ENCODE measurements around the gene MEGF6.
A peak's percentile ranks its signal among the peaks of the same experiment; 100 is the strongest.

Gene MEGF6

DNA sequence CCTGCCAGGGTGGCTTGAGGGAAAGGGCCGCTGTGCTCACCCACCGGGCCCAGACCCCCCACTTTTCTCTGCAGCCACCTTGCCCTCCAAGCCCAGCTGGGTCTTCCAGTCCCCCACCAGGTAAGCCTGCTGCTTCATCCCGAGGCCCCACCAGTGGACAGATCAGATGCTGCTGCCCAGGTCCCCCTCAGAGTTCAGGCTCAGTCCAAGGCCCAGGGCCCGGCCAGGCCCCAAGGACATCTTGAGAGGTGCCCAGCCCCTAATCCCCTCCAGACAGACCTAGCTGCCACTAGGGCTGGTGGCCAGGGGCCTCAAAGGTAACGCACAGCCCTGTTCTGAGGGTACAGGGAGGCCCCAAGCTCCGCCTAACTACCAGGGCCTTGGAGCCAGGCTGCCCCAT is 58.6 kb downstream of the MEGF6 start:
- TF ChIP-seq ZC3H10 (CRISPR knock-in tag; IDR thresholded peaks at IDR 0.05) (no peak), CSDC2 (CRISPR knock-in tag; IDR thresholded peaks at IDR 0.05) (no peak), PPARA (CRISPR knock-in tag; IDR thresholded peaks at IDR 0.05; ENCODE audit: borderline replicate concordance) (no peak), GLIS3 (CRISPR knock-in tag; IDR thresholded peaks at IDR 0.05) (no peak), OSR1 (CRISPR knock-in tag; IDR thresholded peaks at IDR 0.05) (no peak), TCF4 (CRISPR knock-in tag; IDR thresholded peaks at IDR 0.05; ENCODE audit: borderline replicate concordance) (no peak), SNAI2 (CRISPR knock-in tag; IDR thresholded peaks at IDR 0.05) (no peak), ZFP30 (CRISPR knock-in tag; IDR thresholded peaks at IDR 0.05) (no peak), ZNF565 (CRISPR knock-in tag; conservative IDR thresholded peaks at IDR 0.05; ENCODE audit: low read depth) (no peak)
- TF ChIP-seq, protein P1, sequence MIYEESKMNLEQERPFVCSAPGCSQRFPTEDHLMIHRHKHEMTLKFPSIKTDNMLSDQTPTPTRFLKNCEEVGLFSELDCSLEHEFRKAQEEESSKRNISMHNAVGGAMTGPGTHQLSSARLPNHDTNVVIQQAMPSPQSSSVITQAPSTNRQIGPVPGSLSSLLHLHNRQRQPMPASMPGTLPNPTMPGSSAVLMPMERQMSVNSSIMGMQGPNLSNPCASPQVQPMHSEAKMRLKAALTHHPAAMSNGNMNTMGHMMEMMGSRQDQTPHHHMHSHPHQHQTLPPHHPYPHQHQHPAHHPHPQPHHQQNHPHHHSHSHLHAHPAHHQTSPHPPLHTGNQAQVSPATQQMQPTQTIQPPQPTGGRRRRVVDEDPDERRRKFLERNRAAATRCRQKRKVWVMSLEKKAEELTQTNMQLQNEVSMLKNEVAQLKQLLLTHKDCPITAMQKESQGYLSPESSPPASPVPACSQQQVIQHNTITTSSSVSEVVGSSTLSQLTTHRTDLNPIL (CRISPR knock-in tag; IDR thresholded peaks at IDR 0.05; ENCODE audit: low read depth) = no peak
- TF ChIP-seq, protein P2, sequence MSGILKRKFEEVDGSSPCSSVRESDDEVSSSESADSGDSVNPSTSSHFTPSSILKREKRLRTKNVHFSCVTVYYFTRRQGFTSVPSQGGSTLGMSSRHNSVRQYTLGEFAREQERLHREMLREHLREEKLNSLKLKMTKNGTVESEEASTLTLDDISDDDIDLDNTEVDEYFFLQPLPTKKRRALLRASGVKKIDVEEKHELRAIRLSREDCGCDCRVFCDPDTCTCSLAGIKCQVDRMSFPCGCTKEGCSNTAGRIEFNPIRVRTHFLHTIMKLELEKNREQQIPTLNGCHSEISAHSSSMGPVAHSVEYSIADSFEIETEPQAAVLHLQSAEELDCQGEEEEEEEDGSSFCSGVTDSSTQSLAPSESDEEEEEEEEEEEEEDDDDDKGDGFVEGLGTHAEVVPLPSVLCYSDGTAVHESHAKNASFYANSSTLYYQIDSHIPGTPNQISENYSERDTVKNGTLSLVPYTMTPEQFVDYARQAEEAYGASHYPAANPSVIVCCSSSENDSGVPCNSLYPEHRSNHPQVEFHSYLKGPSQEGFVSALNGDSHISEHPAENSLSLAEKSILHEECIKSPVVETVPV (CRISPR knock-in tag; IDR thresholded peaks at IDR 0.05) = no peak
- TF ChIP-seq, protein P3, sequence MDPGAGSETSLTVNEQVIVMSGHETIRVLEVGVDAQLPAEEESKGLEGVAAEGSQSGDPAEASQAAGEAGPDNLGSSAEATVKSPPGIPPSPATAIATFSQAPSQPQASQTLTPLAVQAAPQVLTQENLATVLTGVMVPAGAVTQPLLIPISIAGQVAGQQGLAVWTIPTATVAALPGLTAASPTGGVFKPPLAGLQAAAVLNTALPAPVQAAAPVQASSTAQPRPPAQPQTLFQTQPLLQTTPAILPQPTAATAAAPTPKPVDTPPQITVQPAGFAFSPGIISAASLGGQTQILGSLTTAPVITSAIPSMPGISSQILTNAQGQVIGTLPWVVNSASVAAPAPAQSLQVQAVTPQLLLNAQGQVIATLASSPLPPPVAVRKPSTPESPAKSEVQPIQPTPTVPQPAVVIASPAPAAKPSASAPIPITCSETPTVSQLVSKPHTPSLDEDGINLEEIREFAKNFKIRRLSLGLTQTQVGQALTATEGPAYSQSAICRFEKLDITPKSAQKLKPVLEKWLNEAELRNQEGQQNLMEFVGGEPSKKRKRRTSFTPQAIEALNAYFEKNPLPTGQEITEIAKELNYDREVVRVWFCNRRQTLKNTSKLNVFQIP (CRISPR knock-in tag; IDR thresholded peaks at IDR 0.05; ENCODE audit: borderline replicate concordance, low read depth) = no peak
- no peak for ATAC-seq

DNA sequence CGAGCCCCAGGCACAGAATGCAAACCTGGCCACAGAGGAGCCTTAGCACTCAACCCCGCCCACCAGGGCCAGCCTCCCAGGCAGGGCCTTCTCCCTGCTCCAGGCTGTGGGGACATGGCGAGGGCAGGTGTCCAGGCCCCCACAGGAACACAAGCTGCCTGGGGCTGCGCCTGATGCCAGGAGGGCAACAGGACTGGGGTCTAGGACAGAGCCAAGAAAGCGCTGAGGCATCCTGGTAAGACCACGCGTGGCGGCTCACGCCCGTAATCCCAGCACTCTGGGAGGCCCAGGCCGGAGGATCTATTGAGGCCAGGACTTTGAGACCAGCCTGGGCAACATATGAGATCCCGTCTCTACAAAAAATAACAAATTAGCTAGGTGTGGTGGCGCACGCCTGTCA is 59.1 kb downstream of the MEGF6 start:
- ATAC-seq = no peak
- no peak for TF ChIP-seq ZFP3 (CRISPR knock-in tag; IDR thresholded peaks at IDR 0.05)
- TF ChIP-seq, protein P3 (CRISPR knock-in tag; IDR thresholded peaks at IDR 0.05; ENCODE audit: borderline replicate concordance, low read depth) = no peak
- TF ChIP-seq ZC3H10 (CRISPR knock-in tag; IDR thresholded peaks at IDR 0.05) = no peak
- no peak for TF ChIP-seq ZNF8 (CRISPR knock-in tag; IDR thresholded peaks at IDR 0.05)
- TF ChIP-seq, protein P4, sequence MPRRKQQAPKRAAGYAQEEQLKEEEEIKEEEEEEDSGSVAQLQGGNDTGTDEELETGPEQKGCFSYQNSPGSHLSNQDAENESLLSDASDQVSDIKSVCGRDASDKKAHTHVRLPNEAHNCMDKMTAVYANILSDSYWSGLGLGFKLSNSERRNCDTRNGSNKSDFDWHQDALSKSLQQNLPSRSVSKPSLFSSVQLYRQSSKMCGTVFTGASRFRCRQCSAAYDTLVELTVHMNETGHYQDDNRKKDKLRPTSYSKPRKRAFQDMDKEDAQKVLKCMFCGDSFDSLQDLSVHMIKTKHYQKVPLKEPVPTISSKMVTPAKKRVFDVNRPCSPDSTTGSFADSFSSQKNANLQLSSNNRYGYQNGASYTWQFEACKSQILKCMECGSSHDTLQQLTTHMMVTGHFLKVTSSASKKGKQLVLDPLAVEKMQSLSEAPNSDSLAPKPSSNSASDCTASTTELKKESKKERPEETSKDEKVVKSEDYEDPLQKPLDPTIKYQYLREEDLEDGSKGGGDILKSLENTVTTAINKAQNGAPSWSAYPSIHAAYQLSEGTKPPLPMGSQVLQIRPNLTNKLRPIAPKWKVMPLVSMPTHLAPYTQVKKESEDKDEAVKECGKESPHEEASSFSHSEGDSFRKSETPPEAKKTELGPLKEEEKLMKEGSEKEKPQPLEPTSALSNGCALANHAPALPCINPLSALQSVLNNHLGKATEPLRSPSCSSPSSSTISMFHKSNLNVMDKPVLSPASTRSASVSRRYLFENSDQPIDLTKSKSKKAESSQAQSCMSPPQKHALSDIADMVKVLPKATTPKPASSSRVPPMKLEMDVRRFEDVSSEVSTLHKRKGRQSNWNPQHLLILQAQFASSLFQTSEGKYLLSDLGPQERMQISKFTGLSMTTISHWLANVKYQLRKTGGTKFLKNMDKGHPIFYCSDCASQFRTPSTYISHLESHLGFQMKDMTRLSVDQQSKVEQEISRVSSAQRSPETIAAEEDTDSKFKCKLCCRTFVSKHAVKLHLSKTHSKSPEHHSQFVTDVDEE (CRISPR knock-in tag; IDR thresholded peaks at IDR 0.05) = no peak
- TF ChIP-seq ESRRG (CRISPR knock-in tag; IDR thresholded peaks at IDR 0.05) = no peak
- TF ChIP-seq ZNF565 (CRISPR knock-in tag; conservative IDR thresholded peaks at IDR 0.05; ENCODE audit: low read depth) = no peak
- TF ChIP-seq, protein P2 (CRISPR knock-in tag; IDR thresholded peaks at IDR 0.05) = no peak

DNA sequence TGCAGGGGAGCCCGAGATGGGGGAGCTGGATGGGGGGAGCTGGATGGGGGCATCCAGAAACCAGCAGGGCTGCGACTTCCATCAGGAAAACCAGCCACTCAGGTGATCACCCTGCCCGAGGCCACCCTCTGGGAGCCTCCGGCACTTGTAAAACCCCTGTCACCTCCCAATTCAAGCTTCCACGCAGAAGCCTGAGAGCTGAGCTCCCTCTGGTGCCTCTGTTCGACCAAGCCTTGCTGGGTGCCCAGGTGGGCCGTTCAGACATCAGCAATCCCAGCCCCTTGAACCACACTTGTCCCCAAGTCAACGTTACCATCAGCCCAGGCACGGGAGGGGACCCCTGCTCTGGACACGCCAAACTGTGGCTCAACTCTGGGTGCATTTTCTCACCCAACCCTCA is 59.6 kb downstream of the MEGF6 start:
- TF ChIP-seq OSR1 (CRISPR knock-in tag; IDR thresholded peaks at IDR 0.05) = no peak
- no peak for ATAC-seq

DNA sequence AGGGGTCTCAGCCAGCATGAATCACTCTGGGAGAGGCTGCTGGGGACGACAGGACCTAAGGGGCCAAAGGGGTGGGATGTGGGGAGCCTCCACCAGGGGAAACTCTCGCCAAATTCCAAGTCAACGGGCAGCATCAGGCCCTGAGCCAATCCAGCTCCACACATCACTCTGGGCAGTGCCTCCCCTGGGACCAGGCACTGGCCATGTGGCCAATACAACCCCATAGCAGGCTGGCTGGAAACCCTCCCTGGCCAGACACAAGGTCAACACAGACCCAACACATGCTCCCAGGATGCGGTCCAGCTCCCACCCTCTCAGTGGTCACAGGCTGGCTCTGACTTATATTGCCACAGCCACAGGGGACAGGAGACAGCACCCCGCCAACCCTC is 60.0 kb downstream of the MEGF6 start:
- ATAC-seq = peak; percentile 14; the same call in 1 of the 3 replicates
- TF ChIP-seq ZFP30 (CRISPR knock-in tag; IDR thresholded peaks at IDR 0.05) = no peak
- TF ChIP-seq, protein P1 (CRISPR knock-in tag; IDR thresholded peaks at IDR 0.05; ENCODE audit: low read depth) = no peak
- no peak for TF ChIP-seq ZC3H10 (CRISPR knock-in tag; IDR thresholded peaks at IDR 0.05)
- TF ChIP-seq ZNF565 (CRISPR knock-in tag; conservative IDR thresholded peaks at IDR 0.05; ENCODE audit: low read depth) = no peak
- TF ChIP-seq, protein P4 (CRISPR knock-in tag; IDR thresholded peaks at IDR 0.05) = no peak
- TF ChIP-seq SNAI2 (CRISPR knock-in tag; IDR thresholded peaks at IDR 0.05) = no peak
- no peak for TF ChIP-seq TOX (CRISPR knock-in tag; IDR thresholded peaks at IDR 0.05; ENCODE audit: borderline replicate concordance)
- no peak for TF ChIP-seq CSDC2 (CRISPR knock-in tag; IDR thresholded peaks at IDR 0.05)

Data from SK-N-SH treated with all-trans-retinoic acid at 6 μM for 48 hours (cell line).